ENCODE measurements around the gene SMPD3.

DNA sequence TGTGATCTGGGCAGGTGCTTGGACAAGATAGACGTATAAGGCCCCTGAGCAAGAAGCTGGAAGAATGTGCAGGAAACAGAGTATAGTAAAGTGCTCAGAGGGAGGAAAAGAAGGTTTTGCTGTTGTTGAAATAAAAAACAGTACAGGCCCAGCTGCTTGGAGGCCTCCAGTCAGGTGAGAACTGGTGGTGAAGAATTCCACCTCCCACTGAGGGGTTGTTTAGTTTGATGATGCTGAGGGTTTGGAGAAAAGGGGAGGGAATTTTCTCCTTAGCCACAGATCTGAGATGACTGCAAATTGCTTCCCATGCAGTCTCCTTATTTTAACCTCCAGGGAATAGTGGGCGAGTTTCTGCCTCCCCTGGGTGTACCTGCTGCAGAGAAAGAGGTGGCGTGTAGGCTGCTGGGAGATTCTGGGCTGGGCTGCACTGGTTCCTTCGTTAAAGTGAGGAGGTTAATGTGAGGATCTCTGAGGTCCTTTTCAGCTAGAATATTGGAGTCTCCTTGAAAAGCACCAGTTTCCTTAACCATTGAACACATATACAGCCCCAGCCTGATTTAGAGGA, 25.8 kb downstream of the SMPD3 start:
- TF ChIP-seq, protein P1, sequence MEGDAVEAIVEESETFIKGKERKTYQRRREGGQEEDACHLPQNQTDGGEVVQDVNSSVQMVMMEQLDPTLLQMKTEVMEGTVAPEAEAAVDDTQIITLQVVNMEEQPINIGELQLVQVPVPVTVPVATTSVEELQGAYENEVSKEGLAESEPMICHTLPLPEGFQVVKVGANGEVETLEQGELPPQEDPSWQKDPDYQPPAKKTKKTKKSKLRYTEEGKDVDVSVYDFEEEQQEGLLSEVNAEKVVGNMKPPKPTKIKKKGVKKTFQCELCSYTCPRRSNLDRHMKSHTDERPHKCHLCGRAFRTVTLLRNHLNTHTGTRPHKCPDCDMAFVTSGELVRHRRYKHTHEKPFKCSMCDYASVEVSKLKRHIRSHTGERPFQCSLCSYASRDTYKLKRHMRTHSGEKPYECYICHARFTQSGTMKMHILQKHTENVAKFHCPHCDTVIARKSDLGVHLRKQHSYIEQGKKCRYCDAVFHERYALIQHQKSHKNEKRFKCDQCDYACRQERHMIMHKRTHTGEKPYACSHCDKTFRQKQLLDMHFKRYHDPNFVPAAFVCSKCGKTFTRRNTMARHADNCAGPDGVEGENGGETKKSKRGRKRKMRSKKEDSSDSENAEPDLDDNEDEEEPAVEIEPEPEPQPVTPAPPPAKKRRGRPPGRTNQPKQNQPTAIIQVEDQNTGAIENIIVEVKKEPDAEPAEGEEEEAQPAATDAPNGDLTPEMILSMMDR (IDR thresholded peaks at IDR 0.05; ENCODE audit: insufficient read depth, low read length): no peak
- TF ChIP-seq GABPA (IDR thresholded peaks at IDR 0.05; ENCODE audit: low read depth): no peak
- TF ChIP-seq, protein P2, sequence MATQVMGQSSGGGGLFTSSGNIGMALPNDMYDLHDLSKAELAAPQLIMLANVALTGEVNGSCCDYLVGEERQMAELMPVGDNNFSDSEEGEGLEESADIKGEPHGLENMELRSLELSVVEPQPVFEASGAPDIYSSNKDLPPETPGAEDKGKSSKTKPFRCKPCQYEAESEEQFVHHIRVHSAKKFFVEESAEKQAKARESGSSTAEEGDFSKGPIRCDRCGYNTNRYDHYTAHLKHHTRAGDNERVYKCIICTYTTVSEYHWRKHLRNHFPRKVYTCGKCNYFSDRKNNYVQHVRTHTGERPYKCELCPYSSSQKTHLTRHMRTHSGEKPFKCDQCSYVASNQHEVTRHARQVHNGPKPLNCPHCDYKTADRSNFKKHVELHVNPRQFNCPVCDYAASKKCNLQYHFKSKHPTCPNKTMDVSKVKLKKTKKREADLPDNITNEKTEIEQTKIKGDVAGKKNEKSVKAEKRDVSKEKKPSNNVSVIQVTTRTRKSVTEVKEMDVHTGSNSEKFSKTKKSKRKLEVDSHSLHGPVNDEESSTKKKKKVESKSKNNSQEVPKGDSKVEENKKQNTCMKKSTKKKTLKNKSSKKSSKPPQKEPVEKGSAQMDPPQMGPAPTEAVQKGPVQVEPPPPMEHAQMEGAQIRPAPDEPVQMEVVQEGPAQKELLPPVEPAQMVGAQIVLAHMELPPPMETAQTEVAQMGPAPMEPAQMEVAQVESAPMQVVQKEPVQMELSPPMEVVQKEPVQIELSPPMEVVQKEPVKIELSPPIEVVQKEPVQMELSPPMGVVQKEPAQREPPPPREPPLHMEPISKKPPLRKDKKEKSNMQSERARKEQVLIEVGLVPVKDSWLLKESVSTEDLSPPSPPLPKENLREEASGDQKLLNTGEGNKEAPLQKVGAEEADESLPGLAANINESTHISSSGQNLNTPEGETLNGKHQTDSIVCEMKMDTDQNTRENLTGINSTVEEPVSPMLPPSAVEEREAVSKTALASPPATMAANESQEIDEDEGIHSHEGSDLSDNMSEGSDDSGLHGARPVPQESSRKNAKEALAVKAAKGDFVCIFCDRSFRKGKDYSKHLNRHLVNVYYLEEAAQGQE (IDR thresholded peaks at IDR 0.05; ENCODE audit: insufficient replicate concordance, low read depth): no peak
- no peak for TF ChIP-seq POLR2AphosphoS5 (IDR thresholded peaks at IDR 0.05; ENCODE audit: low read depth)

All from HL-60 (cell line).